ENCODE results near the gene HNRNPL.
"Not testable (repeated sequence)": the region's sequence is repeated elsewhere in the genome, so short reads cannot be mapped to it uniquely, and the experiment has no call there.

Gene HNRNPL

DNA sequence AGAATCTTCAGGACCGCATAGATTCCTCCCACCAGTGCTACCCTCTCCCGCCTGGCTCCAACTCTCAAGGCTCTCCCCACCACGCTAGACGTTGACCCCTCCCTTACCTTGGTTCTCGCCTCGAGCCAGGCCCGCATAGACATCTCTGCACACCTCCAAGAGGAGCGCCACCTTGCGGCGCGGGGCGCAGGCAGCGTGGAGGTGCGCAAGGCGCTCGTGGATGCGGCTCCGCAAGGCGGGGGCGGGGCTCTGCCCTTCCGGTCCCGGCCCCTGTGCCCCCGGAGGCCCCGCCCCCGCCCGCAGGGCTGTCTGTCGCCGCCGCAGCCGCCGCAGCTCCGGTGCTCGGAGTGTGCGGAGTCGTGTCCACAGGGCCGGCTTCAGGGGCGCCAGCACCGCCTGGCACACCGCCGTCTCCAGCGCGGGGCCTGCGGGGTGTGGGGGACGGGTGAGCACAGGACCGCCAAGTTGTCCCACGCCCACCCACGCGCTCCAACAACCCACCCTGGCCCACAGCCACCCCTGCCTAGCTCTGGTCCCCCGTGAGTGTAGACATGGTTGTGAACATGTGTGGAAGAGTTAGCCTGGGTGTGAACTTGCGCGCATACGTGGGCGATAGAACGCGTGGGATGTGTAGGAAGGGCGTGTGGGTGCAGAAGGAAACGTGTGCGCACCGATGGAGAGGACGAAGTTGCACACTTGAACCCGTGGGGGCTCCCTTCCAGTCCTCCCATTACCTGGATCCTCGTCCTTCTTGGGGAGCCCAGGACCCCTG, 20.2 kb upstream of the HNRNPL start:
- DNase-seq (ENCODE audit: low read depth), result peak; percentile 90

DNA sequence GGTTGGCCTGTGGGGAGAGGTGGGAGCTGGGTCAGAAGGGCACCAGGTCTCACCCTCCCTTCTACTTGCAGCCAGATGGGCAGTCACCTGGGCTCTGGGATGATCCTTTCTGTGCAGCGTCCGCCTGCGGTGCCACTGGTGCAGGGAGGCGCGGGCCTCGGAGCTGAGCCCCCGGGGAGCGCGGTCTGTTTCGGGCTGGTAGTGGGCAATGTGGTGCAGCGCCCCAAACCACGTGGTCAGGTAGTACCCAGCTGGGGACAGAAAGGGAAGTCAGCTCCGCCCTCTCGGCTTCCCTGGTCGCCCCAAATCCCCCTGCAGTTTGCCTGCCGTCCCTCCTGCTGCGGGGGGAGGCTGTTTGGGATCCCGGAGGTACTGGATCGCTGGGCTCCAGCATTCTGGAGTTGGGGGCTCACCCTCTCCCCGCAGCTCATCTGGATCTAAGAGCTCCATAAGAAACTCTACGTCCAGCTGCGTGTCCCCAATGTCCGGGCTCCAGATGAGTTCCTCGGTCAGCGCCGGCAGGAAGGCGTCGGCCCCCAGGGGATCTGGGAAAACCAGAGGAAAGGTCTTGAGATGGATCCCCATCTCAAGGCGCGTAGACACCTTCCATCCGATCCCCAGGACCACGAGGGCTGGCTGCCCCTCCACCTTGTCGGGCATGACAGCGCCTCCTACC, 19.5 kb upstream of the HNRNPL start:
- DNase-seq (ENCODE audit: low read depth), result no peak

DNA sequence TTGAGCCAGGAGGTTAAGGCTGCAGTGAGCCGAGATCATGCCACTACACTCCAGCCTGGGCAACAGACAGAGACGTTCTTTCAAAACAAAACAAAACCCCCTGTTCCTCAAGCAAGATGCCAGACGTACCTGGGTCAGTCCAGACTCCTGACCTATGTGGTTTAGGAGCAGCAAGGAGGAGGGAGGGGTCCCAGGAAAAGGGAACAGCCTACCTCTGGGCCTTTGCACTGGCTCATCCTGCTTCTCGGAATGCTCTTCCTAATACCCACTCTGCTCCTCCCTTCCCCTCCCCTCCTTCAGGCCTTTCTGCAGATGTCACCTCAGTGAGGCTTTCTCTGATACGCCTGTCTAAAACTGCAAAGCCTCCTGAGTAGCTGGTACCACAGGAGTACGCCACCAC, 18.8 kb upstream of the HNRNPL start:
- no peak for DNase-seq (ENCODE audit: low read depth)

DNA sequence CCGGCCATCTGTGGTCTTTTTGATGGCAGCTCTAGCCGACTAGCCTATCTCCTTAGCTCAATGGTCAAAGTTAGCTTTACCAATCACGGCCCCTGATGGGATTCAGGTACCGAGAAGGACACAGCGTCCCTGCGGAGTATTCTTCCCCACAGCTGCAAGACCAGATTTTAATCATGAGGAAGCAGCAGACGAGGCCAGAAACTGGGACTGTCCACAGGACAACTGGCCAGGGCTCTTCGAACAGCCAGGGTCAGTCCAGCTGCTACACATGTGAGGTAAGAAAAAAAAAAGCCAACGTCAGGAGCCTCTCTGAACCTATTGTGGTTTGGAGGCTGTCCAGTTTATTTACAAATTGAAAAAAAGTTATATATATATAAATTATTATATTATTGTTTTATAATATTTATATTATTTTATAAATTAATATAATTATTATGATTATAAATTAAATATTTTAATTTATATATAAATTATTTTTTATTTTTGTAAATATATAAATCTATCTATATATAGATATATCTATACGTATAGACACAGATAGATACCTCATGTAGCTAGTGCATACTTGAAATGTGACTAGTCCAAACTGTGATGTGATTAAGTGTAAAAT, 17.5 kb upstream of the HNRNPL start:
- no peak for DNase-seq (ENCODE audit: low read depth)

DNA sequence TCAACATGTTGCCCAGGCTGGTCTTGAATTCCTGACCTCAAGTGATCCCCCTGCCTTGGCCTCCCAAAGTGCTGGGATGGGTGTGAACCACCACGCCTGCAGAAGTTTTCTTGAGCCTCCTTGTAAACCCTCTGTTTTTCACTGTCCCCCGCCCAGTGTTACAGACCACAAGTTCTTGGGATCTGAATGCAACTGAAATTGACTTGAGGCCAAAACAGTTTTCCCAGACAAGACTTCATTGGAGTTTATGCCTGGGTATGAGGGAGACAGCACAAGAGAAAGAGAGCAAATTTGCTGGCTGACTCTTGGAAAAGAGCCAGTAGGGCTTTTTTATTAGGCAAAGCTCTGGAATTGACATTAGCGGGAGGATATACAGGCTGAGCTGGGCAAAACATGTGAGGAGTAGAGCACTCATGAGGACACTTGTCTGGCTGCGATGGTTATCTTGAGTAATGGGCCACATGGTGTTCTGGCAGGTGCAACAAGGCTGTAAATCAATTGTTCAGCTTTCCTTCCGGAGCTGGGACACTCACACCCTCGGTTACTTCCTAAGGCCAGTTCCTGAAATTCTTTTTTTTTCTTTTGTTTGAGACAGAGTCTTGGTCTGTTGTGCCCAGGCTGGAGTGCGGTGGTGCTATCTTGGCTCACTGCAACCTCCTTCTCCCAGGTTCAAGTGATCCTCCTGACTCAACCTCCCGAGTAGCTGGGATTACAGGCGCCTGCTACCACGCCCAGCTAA, 12.7 kb upstream of the HNRNPL start:
- DNase-seq (ENCODE audit: low read depth), result no peak

DNA sequence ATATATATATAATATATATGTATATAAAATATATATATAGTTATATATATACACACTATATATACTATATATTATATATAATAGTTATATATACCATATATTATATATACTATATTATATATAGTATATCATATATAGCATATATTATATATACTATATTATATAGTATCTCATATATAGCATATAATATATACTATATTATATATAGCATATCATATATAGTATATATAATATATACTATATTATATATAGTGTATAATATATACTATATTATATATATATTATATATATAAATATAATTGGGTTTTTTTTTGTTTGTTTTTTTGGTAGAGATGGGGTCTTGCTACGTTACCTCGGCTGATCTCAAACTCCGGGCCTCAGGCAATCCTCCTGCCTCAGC, 11.6 kb upstream of the HNRNPL start:
- no peak for DNase-seq (ENCODE audit: low read depth)

DNA sequence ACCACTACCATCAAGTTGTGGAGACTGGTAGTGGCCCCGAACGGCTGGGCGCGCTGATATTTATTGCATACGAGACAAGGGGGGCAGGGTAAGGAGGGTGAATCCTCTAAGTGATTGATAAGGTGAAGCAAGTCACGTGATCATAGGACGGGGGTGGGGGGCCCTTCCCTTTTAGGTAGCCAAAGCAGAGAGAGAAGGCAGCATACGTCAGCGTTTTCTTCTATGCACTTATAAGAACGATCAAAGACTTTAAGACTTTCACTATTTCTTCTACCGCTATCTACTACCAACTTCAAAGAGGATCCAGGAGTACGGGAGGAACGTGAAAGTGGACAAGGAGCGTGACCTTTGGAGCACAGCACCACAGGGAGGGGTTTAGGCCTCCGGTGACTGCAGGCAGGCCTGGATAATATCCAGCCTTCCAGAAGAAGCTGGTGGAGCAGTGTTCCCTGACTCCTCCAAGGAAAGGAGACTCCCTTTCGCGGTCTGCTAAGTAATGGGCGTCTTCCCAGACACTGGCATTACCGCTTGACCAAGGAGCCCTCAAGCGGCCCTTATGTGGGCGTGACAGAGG, 9.9 kb upstream of the HNRNPL start:
- not testable (repeated sequence) for DNase-seq (ENCODE audit: low read depth)

DNA sequence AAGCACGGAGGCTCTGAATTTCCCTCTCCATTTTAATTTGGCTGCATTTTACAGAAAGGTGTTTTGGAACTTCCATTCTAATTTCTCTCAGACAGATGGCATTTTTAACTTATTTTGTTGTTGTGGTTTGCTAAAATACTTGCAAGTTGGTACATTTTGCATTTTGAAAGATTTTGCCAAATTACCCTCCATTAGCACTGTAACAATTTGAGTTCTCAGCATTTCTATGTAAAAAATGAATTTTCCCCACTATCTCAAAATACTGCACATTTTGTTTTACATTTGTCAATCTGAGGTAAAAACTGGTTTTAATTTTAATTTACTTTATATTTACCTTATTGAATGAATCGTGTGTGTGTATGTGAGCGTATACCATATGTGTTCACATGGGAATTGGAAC, 7.0 kb upstream of the HNRNPL start:
- DNase-seq (ENCODE audit: low read depth), result no peak

DNA sequence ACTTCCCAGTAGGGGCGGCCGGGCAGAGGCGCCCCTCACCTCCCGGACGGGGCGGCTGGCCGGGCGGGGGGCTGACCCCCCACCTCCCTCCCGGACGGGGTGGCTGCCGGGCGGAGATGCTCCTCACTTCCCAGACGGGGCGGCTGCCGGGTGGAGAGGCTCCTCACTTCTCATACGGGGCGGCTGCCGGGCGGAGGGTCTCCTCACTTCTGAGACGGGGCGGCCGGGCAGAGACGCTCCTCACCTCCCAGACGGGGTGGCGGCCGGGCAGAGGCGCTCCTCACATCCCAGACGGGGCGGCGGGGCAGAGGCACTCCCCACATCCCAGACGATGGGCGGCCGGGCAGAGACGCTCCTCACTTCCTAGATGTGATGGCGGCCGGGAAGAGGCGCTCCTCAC, 6.0 kb upstream of the HNRNPL start:
- not testable (repeated sequence) for DNase-seq (ENCODE audit: low read depth)

DNA sequence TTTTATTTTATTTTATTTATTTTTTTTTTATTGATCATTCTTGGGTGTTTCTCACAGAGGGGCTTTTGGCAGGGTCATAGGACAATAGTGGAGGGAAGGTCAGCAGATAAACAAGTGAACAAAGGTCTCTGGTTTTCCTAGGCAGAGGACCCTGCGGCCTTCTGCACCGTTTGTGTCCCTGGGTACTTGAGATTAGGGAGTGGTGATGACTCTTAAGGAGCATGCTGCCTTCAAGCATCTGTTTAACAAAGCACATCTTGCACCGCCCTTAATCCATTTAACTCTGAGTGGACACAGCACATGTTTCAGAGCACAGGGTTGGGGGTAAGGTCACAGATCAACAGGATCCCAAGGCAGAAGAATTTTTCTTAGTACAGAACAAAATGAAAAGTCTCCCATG, 5.2 kb upstream of the HNRNPL start:
- not testable (repeated sequence) for DNase-seq (ENCODE audit: low read depth)

DNA sequence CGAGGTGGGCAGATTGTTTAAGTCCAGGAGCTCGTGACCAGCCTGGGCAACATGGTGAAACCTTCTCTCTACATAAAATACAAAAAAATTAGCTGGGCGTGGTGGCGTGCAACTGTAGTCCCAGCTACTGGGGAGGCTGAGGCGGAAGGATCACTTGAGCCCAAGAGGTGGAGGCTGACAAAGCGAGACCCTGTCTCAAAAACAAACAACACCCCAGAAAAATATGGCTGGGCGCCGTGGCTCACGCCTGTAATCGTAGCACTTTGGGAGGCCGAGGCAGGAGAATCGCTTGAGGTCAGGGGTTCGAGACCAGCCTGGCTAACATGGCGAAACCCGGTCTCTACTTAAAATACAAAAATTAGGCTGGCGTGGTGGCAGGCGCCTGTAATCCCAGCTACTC, 3.4 kb upstream of the HNRNPL start:
- DNase-seq (ENCODE audit: low read depth), result no peak

DNA sequence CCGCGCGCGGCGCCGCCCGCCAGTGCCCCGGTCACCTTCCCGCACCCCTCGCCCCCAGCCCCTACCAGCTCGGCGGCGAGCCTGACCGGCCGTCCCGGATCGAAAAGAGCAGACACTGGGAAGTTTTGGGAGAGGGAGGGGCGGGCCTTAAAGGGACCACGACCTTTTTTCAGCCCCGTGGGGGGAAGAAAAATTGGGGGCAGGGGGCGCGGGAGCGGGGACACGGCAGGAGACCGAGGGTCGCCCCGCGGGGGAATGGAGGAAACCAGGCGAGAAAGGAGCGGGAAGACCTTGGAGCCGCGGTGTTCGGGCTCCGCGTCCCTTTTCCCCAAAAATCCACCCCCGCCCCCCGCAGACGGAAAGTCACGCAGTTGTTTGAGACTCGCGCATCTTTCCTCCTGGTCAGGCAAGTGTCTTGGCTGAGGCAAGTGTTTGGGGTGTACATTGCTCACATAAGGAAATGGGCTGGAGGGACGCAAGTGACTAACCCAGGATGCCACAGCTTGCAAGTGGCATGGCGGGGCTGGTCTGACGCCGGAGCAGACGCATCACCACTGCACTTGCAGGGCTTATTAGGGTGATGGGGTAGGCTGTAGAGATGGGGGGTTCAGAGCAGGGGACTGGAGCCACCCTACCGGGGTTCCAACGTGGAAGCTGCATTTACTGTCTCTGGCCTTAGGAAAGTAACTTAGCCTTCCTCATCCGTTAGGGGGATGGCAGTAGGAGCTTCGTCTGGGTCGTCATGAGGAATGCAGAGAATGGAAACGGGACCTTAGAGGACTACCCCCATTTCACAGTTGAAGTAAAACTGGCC, 2.7 kb upstream of the HNRNPL start:
- DNase-seq (ENCODE audit: low read depth), result peak; percentile 49

DNA sequence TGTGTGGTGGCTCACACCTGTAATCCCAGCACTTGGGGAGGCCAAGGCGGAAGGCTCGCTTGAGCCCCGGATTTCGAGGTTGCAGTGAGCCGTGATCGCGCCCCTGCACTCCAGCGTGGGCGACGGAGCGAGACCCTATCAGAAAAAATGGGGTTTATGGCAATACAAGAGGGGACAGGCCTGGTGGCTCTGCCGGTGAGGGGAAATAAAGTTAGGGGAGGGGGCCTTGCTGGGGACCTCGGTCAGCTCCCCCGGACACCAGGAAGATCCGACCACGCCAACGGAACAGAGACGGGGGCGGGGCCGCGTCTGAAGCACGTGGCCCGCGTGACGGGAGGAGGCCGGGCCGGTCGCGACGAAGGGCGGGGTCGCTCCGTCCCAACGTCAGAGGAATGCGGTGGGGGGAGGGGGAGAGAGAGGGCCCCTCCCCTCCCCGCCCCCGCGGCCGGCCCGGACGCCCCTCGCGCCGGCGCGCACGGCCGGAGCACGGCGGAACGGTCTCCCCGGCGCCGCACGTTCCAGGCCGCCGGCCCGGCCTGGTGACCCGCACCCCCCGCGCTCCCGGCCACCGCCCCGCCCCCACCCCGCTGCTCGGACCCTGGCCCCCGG, 1.9 kb upstream of the HNRNPL start:
- DNase-seq (ENCODE audit: low read depth), result peak; percentile 87

DNA sequence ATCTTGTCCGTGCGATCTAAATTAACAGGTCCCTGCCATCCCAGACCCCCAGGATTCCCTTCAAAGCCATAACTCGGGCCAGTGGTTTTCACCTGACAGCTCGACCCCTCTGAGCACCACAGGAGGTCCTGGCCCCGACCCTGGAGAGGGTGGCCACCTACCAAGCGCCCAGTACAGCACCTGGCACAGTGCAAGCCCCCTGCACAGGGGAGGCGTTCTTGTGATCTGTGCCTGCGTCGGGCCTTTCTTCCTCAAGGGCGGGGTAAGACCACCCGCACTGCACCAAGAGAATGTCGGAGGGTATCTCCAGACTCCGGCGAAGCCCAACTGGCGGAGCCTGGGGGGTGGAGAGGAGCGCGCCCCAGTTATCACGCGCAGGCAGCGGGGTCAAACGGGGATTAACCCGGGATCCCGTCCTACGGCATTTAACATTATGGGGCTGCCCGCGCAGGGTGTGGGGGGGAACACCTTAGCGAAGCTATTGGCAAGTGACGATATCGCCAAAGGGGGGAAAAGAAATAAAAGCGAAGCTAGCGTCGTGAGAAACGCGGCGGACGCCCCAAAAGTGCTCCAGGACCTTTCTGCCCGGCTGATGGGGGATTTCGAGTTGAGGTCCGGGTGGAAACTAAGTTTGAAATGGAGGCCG, 1.3 kb upstream of the HNRNPL start:
- DNase-seq (ENCODE audit: low read depth), result no peak

DNA sequence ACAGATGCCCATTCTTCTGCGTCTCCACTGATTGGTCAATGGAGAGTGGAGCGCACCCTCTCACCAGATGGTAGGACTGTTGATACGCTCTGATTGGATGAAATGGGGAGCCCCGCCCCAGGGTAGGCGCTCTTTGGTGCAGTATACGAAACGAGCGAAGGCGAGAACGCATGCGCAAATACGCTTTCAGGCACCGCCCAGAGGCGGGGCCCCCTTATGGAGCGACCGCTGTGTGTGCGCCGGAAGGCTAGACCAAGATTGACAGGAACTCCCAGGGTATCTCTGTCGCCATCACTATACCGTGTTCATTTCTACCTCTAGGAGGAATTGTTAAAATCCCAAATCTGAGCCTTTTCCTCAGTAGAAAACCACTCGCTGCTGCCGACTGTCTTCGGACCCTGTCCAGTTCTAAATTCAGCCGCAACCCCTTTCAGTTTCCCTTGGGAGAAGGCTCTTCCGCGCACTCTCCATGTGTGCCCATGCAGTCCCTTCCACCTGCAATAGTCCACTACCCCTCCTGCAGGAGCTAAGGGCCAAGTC, 720 bp upstream of the HNRNPL start:
- peak; percentile 97 for DNase-seq (ENCODE audit: low read depth)

DNA sequence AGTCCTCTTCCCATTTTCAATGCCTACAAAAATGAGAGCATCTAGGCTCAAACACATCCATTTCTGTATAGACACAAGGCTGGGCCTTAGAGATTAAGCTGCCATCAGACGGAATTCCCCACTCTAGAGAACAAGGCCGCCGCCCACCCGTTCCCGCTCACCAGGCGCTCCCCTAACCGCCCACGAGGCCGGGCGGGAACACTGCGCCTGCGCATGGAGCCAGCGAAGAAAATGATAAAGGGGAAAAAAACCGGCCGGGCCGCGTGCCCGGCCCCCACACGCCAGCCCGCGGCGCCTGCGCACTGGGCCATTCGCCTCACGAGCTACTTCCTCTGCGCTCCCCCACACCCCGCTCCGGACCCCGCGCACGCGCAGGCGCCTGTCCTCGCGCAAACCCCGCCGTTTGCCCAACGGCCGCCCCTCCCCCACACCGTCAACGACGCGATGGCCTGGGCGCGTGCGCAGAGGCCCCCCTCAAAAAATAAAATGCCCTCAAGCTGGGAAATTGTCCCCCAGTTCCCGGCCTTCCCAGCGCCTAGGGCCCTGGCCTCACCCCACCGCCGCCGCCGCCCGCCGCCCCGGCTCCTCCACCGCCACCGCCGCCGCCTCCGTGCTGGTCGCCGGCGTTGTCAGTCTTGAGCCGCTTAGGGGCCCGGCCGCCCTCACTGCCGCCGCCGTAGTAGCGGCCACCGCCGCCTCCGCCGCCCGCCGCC, 483 bp downstream of the HNRNPL start:
- peak; percentile 99 for DNase-seq (ENCODE audit: low read depth)

DNA sequence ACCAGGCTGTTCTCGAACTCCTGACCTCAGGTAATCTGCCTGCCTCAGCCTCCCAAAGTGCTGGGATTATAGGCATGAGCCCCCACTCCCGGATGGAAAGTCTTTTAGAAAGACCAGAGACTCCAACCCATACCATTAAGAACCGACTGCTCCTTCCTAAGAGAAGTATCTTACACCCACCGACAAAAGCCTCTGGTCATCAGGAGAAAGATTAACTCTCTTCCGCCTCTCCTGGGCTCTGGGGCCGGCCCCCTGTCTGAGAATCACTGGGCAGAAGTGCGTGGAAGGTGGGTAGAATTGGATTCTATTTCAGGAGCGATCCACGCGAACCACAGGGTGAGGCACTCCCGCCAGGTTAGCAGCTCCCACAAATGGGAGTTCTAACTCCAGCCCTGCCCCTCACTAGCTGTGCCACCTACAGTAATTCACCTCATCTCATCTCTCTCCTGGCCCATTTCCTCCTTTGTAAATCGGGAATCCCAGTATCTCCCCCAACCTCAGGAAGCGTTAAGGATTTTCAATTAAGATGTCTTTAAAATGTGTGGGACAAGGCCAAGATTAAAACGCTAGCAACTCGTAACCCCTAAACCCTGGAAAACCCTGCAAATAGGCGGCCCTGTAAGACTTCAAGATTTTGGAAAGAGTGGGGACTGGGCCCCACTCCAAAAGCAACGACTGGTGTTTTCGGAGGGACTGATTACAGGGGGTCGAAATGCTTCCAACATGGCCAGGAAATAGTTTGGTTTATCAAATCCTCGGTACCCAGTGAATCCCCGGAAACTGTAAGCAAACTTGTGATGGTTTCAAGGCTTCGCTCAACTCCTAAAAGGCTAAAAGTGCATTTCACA, 1.3 kb downstream of the HNRNPL start:
- no peak for DNase-seq (ENCODE audit: low read depth)

DNA sequence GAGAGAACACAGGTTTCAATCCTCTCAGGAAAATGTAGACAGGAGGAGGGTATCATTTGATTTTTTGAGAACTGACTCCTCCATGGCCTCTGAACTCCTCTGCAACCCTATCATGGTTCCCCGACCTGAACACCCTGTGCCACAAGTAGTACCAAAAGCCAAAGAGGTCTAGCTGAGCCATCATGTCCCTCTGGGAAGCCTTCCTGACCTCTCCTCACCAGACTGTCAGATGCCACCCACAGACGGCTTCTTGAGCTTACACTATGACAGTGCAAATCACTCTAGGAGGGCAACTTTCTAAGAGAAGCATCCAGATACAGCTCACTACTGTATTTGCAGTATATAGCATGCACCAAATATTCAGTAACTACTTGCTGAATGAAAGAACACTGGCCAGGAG, 3.7 kb downstream of the HNRNPL start:
- DNase-seq (ENCODE audit: low read depth), result no peak

Data from activated T-cell treated with anti-CD3 and anti-CD28 coated beads for 24 hours (primary cell).